Stomach smooth muscle (tissue), 2 donors: ENCODE results near the gene RSPH4A.
"Not testable (repeated sequence)": the region's sequence is repeated elsewhere in the genome, so short reads cannot be mapped to it uniquely, and the experiment has no call there.

ENCODE experiments used
- H3K27ac ChIP-seq: one replicate; pipeline ENCODE4 v1.7.0; 2013; ENCODE audit warnings: mild to moderate bottlenecking, low read length, inconsistent platforms
- H3K27me3 ChIP-seq, 2 donors: one replicate each; pipeline ENCODE4 v1.7.0; 2013; ENCODE audit warnings: low read length in 2 of 2; ENCODE audit not compliant: insufficient read depth in 2 of 2, control insufficient read depth in 1 of 2
- H3K36me3 ChIP-seq, 2 donors: one replicate each; pipeline ENCODE4 v1.7.0; 2013; ENCODE audit warnings: low read length in 2 of 2; ENCODE audit not compliant: control insufficient read depth in 2 of 2, insufficient read depth in 2 of 2
- H3K4me1 ChIP-seq: one replicate; pipeline ENCODE4 v1.7.0; 2013; ENCODE audit warnings: low read length; ENCODE audit not compliant: control insufficient read depth, insufficient read depth
- H3K4me3 ChIP-seq, 2 donors: one replicate each; pipeline ENCODE4 v1.7.0; 2013; ENCODE audit warnings: low read length in 2 of 2
- H3K9ac ChIP-seq, 2 donors: one replicate each; pipeline ENCODE4 v1.7.0; 2013; ENCODE audit warnings: low read length in 2 of 2, mild to moderate bottlenecking in 1 of 2
- H3K9me3 ChIP-seq, 2 donors: one replicate each; pipeline ENCODE4 v1.7.0; 2013; ENCODE audit warnings: low read length in 2 of 2; ENCODE audit not compliant: control insufficient read depth in 2 of 2
- donor health status: healthy.
- donor health status: Pancreatic carcinoma.

RSPH4A gene

GRCh38 chr6:116625872-116626271 is 9.6 kb downstream of the RSPH4A start:
- H3K36me3 ChIP-seq, result no peaks in the 10 kb centered on the region
- no peak overlapping the region for H3K9ac ChIP-seq
- H3K27ac ChIP-seq, result no peak overlapping the region
- no peak overlapping the region for H3K4me3 ChIP-seq
- no peaks in the 10 kb centered on the region for H3K4me1 ChIP-seq
- no peaks in the 10 kb centered on the region for H3K27me3 ChIP-seq
- no peaks in the 10 kb centered on the region for H3K9me3 ChIP-seq

GRCh38 chr6:116629563-116629981 is 13.3 kb downstream of the RSPH4A start:
- Histone ChIP-seq H3K27me3 (no peaks in the 10 kb centered on the region), H3K9ac (no peak overlapping the region), H3K27ac (no peak overlapping the region), H3K4me3 (no peak overlapping the region), H3K36me3 (peaks cover 0 to 2% of the 10 kb centered on the region in 2 donors), H3K4me1 (no peaks in the 10 kb centered on the region), H3K9me3 (no peaks in the 10 kb centered on the region)

GRCh38 chr6:116631379-116631990 is 15.2 kb downstream of the RSPH4A start:
- Histone ChIP-seq H3K4me3 (no peak overlapping the region), H3K27me3 (no peaks in the 10 kb centered on the region), H3K9me3 (no peaks in the 10 kb centered on the region), H3K4me1 (no peaks in the 10 kb centered on the region), H3K9ac (no peak overlapping the region), H3K27ac (no peak overlapping the region), H3K36me3 (peaks cover 0 to 2% of the 10 kb centered on the region in 2 donors)

- Histone ChIP-seq H3K27ac (no peak overlapping the region), H3K9me3 (no peaks in the 10 kb centered on the region)
Observed at GRCh38 chr6:116633685-116634084, 17.4 kb downstream of the RSPH4A start.

GRCh38 chr6:116648156-116648555 is 31.9 kb downstream of the RSPH4A start:
- H3K9ac ChIP-seq, result no peak overlapping the region
- no peaks in the 10 kb centered on the region for H3K27me3 ChIP-seq
- no peaks in the 10 kb centered on the region for H3K9me3 ChIP-seq
- H3K4me3 ChIP-seq, result no peak overlapping the region
- H3K36me3 ChIP-seq, result peaks cover 0 to 7% of the 10 kb centered on the region in 2 donors
- no peak overlapping the region for H3K27ac ChIP-seq
- H3K4me1 ChIP-seq, result no peaks in the 10 kb centered on the region

More at GRCh38 chr6:116633685-116634084, 17.4 kb downstream of the RSPH4A start:
- Histone ChIP-seq H3K36me3 (peaks cover 0 to 2% of the 10 kb centered on the region in 2 donors), H3K27me3 (no peaks in the 10 kb centered on the region), H3K4me3 (no peak overlapping the region), H3K4me1 (no peaks in the 10 kb centered on the region), H3K9ac (no peak overlapping the region)

DNA sequence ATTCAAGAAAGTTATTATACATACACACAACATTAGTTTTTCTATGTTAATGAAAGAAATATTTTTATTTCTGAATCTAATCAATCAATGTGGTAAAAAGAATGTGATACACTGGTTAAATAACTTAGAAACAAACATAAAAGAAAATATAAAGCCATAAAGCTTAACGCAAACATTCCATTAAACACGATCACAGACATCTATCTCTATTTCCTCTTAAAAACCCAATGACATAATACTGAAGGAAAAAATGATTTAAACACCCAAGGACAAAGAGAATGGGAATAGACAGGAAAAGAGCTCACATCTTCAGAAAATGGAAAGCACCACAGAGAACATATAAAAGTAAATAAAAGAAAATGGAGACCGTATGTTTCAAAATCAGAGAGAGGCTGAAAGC is 32.9 kb downstream of the RSPH4A start:
- Histone ChIP-seq H3K9ac (no peak overlapping the region), H3K4me1 (no peaks in the 10 kb centered on the region), H3K36me3 (peaks cover 0 to 7% of the 10 kb centered on the region in 2 donors), H3K4me3 (no peak overlapping the region), H3K27ac (no peak overlapping the region), H3K27me3 (no peaks in the 10 kb centered on the region), H3K9me3 (no peaks in the 10 kb centered on the region)

- H3K4me3 ChIP-seq, result no peak overlapping the region
- no peaks in the 10 kb centered on the region for H3K9me3 ChIP-seq
- no peak overlapping the region for H3K27ac ChIP-seq
- H3K9ac ChIP-seq, result no peak overlapping the region
- no peaks in the 10 kb centered on the region for H3K4me1 ChIP-seq
- H3K27me3 ChIP-seq, result no peaks in the 10 kb centered on the region
- H3K36me3 ChIP-seq, result peaks cover 0 to 7% of the 10 kb centered on the region in 2 donors
Observed at GRCh38 chr6:116651916-116652315, 35.6 kb downstream of the RSPH4A start.

GRCh38 chr6:116661594-116661993 is 45.3 kb downstream of the RSPH4A start:
- H3K9me3 ChIP-seq, result no peaks in the 10 kb centered on the region
- H3K27me3 ChIP-seq, result no peaks in the 10 kb centered on the region
- no peak overlapping the region for H3K4me3 ChIP-seq
- no peak overlapping the region for H3K9ac ChIP-seq
- H3K4me1 ChIP-seq, result peaks cover 3% of the 10 kb centered on the region
- H3K36me3 ChIP-seq, result no peaks in the 10 kb centered on the region
- no peak overlapping the region for H3K27ac ChIP-seq

- Histone ChIP-seq H3K27me3 (no peaks in the 10 kb centered on the region), H3K4me3 (no peak overlapping the region), H3K9ac (no peak overlapping the region), H3K36me3 (no peaks in the 10 kb centered on the region), H3K4me1 (peaks cover 3% of the 10 kb centered on the region), H3K9me3 (no peaks in the 10 kb centered on the region), H3K27ac (no peak overlapping the region)
Observed at GRCh38 chr6:116662202-116662601, 45.9 kb downstream of the RSPH4A start.

DNA sequence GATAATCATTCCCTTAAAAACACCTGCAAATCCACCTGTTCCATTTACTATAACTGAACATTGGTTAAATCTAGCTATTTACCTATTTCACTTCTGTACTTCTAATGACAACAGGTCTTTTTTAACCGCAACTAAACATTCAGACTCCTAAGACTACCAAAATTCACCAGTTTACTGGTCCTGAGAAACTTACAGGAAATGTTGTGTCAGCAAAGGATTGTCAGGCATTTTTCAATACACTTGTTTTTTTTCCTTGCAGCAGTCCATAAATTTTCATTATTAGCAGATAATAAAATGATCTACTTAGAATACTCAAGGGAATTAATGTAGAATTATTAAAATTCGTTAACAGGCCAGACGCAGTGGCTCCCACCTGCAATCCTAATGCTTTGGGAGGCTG is 47.0 kb downstream of the RSPH4A start:
- H3K9me3 ChIP-seq, result no peaks in the 10 kb centered on the region
- no peaks in the 10 kb centered on the region for H3K27me3 ChIP-seq

DNA sequence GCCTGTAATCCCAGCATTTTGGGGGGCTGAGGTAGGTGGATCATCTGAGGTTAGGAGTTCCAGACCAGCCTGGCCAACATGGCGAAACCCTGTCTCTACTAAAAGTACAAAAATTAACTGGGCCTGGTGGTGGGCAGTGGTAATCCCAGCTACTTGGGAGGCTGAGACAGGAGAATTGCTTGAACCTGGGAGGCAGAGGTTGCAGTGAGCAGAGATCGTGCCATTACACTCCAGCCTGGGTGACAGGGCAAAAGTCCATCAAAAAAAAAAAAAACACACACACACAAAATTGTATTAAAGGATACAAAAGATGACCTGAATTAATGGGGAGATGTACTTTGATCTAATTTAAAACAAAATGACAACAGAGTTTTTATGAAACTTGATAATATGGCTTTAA is 47.9 kb downstream of the RSPH4A start:
- not testable (repeated sequence) for H3K9ac ChIP-seq, H3K4me1 ChIP-seq, H3K27me3 ChIP-seq, H3K36me3 ChIP-seq, H3K27ac ChIP-seq, H3K9me3 ChIP-seq, H3K4me3 ChIP-seq

More for the DNA sequence above, 47.0 kb downstream of the RSPH4A start:
- Histone ChIP-seq H3K36me3 (no peaks in the 10 kb centered on the region), H3K4me1 (peaks cover 6% of the 10 kb centered on the region), H3K4me3 (no peak overlapping the region), H3K27ac (no peak overlapping the region), H3K9ac (no peak overlapping the region)
